Panc1 (cell line): ENCODE results near the gene RPUSD3. TPM values are rescaled to one million over a fixed set of nuclear protein-coding genes. Genes with fewer than 3 reads are reported as not detected.

ENCODE experiments used
- ATAC-seq: fragments of 200-7000 bp; cut with Tn5 transposase; 2 replicates; pipeline ENCODE4 v1.9.1; 2020; ENCODE audit warnings: mild to moderate bottlenecking, moderate library complexity
- BruUV-seq: library from RNA; stranded (reverse); fragments of 400-500 nt; replicated peaks from 2 replicates; lab custom pipeline; 2021; lab: Mats Ljungman, UMichigan
- CTCF ChIA-PET: fragments of 300-600 bp; sonication (Branson Sonifier 250); formaldehyde crosslinking; loops from one replicate; lab custom pipeline; 2022; ENCODE audit warnings: antibody characterized with exemption; lab: Charles Lee
- POLR2A ChIA-PET: fragments of 300-600 bp; sonication (Branson Sonifier 250); formaldehyde crosslinking; loops from one replicate; lab custom pipeline; 2022; ENCODE audit warnings: antibody characterized with exemption; lab: Charles Lee
- DNase-seq: peaks from one replicate; pipeline ENCODE4 v3.0.0-alpha.2; 2010; ENCODE audit warnings: low read depth, low spot score
- H3K27ac ChIP-seq: 2 replicates; pipeline ENCODE4 v1.5.1; 2011; ENCODE audit warnings: mild to moderate bottlenecking, low read length, inconsistent platforms
- H3K27me3 ChIP-seq: fragments of 200-500 bp; sonication (Bioruptor generic); 2 replicates; pipeline ENCODE4 v1.6.0; 2014; ENCODE audit warnings: low read length, inconsistent platforms; ENCODE audit not compliant: control insufficient read depth, insufficient read depth
- H3K36me3 ChIP-seq: fragments of 200-500 bp; sonication (Bioruptor generic); 2 replicates; pipeline ENCODE4 v1.5.1; 2014; ENCODE audit warnings: inconsistent platforms, mild to moderate bottlenecking, low read length, moderate library complexity; ENCODE audit not compliant: control insufficient read depth, insufficient read depth
- H3K4me1 ChIP-seq: 2 replicates; pipeline ENCODE4 v1.5.1; 2011; ENCODE audit warnings: inconsistent platforms, mild to moderate bottlenecking, low read length, moderate library complexity; ENCODE audit not compliant: control insufficient read depth, insufficient read depth
- H3K4me3 ChIP-seq, 2 experiments: 2 replicates each; pipeline ENCODE4 v1.5.1; 2011 to 2012; ENCODE audit warnings: low read depth in 2 of 2, low read length in 2 of 2, mild to moderate bottlenecking in 2 of 2, inconsistent platforms in 1 of 2, moderate library complexity in 1 of 2
- H3K9me3 ChIP-seq: fragments of 200-500 bp; sonication (Bioruptor generic); 2 replicates; pipeline ENCODE4 v1.5.1; 2014; ENCODE audit warnings: low read depth, mild to moderate bottlenecking, inconsistent platforms, low read length, moderate library complexity; ENCODE audit not compliant: control insufficient read depth, insufficient read depth
- CTCF ChIP-seq: fragments of 450-650 bp; IDR thresholded peaks from 2 replicates; pipeline ENCODE4 v1.5.1; 2017; ENCODE audit warnings: mild to moderate bottlenecking
- POLR2AphosphoS5 ChIP-seq: IDR thresholded peaks from 2 replicates; pipeline ENCODE4 v1.6.1; 2012; ENCODE audit warnings: mild to moderate bottlenecking, low read depth, low read length, moderate library complexity
- REST ChIP-seq, 2 experiments: IDR thresholded peaks; 2 replicates each; pipeline ENCODE4 v1.6.1; 2011 to 2012; ENCODE audit warnings: low read depth in 2 of 2, control low read depth in 1 of 2, low read length in 1 of 2, mild to moderate bottlenecking in 1 of 2, moderate library complexity in 1 of 2; ENCODE audit not compliant: insufficient read depth in 1 of 2
- SIN3A ChIP-seq: IDR thresholded peaks from 2 replicates; pipeline ENCODE4 v1.6.1; 2012; ENCODE audit warnings: low read depth, mild to moderate bottlenecking, low read length, moderate library complexity, borderline replicate concordance; ENCODE audit not compliant: insufficient read depth
- TCF7L2 ChIP-seq: IDR thresholded peaks from 2 replicates; pipeline ENCODE4 v1.6.1; 2011; ENCODE audit warnings: mild to moderate bottlenecking, low read depth, low read length, inconsistent platforms
- in situ Hi-C: cut with HindIII; loops from 2 replicates; pipeline ENCODE4 v1.10.0; 2016; ENCODE audit warnings: low sequenced_read_pairs, low pct_unique_long_range_greater_than_20kb
- intact Hi-C: fragments of 100-400 bp; cut with micrococcal nuclease; formaldehyde crosslinking; loops from one replicate; pipeline ENCODE4 v1.10.0; 2022; ENCODE audit not compliant: unreplicated experiment
- total RNA-seq: library from RNA; stranded (reverse); gene quantifications from one replicate; pipeline ENCODE4 v1.2.1, GENCODE V29; 2021; ENCODE audit not compliant: unreplicated experiment

The RPUSD3 gene
- total RNA-seq, 1 experiment from 2014 or later: 40.4 TPM

- POLR2A ChIA-PET: interaction anchor here (0.6 to 1.0 kb wide), 6 partner anchors 12 to 287 kb away, joined by 3 to 5 read pairs (median 3); no protein-coding TSS in a partner anchor
- ATAC-seq (peak; percentile 93), DNase-seq (peak; percentile 88)
- in situ Hi-C loops (no loop called here), intact Hi-C loops (no loop called here)
- H3K9me3 ChIP-seq: no peaks in the 10 kb centered on the region
- H3K4me1 ChIP-seq: peaks cover 7% of the 10 kb centered on the region
- peak within 1 kb of the TSS; percentile 98 for H3K27ac ChIP-seq
- peak within 1 kb of the TSS; percentile 86 to 87 for H3K4me3 ChIP-seq
- H3K36me3 ChIP-seq: peaks cover 4% of the 10 kb centered on the region
- no TSS peak for BruUV-seq
- no peaks in the 10 kb centered on the region for H3K27me3 ChIP-seq
- peak; percentile 91 for TF ChIP-seq POLR2AphosphoS5
- TF ChIP-seq CTCF: no peak
- TF ChIP-seq REST (IDR thresholded peaks at IDR 0.05; ENCODE audit: insufficient read depth in 1 of 2, low read depth in 2 of 2, low read length in 1 of 2): no peak
- peak; percentile 43; the same call in 1 of the 2 replicates for TF ChIP-seq TCF7L2
- TF ChIP-seq SIN3A: peak; percentile 67; the same call in 1 of the 2 replicates
- CTCF ChIA-PET: no interaction called here
Measured at GRCh38 chr3:9792405-9793160, 51.2 kb downstream of the RPUSD3 start, which contains the start of the genes ARPC4 and TADA3. TSS of gene ARPC4 (plus strand) at chr3:9793082. CDS start at chr3:9793122, 40 bp downstream. TSS of gene TADA3 (minus strand) at chr3:9792473. CDS start at chr3:9791466, 1,007 bp downstream.

- intact Hi-C loops: no loop called here
- TSS peak; percentile 88 for BruUV-seq
Measured at GRCh38 chr3:9791790-9792404, 51.9 kb downstream of the RPUSD3 start.

More at GRCh38 chr3:9791790-9792404, 51.9 kb downstream of the RPUSD3 start:
- in situ Hi-C loops: no loop called here
- H3K27ac ChIP-seq: peak overlapping the region; percentile 98
- ChIA-PET POLR2A (interaction anchor here (0.7 to 1.0 kb wide), 2 partner anchors 203 to 287 kb away, joined by 3 read pairs; no protein-coding TSS in a partner anchor), CTCF (no interaction called here)
- DNase-seq (no peak), ATAC-seq (no peak)
- H3K36me3 ChIP-seq: peaks cover 3% of the 10 kb centered on the region; the same call in 1 of the 2 replicates
- TF ChIP-seq POLR2AphosphoS5 (no peak), CTCF (no peak), SIN3A (no peak), TCF7L2 (no peak), REST (IDR thresholded peaks at IDR 0.05; ENCODE audit: insufficient read depth in 1 of 2, low read depth in 2 of 2, low read length in 1 of 2) (no peak)
- peaks cover 7% of the 10 kb centered on the region for H3K4me1 ChIP-seq
- peak overlapping the region; percentile 86 to 87 for H3K4me3 ChIP-seq
- no peaks in the 10 kb centered on the region for H3K27me3 ChIP-seq
- H3K9me3 ChIP-seq: no peaks in the 10 kb centered on the region
